K562 (cell line): ENCODE measurements around the gene RAB21. TPM values are rescaled to one million over a fixed set of nuclear protein-coding genes. Genes with fewer than 3 reads are reported as not detected.

ENCODE experiments used
- ATAC-seq: fragments of 200-7000 bp; cut with Tn5 transposase; 3 replicates; pipeline ENCODE4 v1.9.1; 2020; ENCODE audit warnings: moderate library complexity
- BruUV-seq: library from RNA; stranded (reverse); fragments of 400-500 nt; replicated peaks from 2 replicates; lab custom pipeline; 2021; lab: Mats Ljungman, UMichigan
- CTCF ChIA-PET: fragments of 300-600 bp; formaldehyde crosslinking; extraction: SDS; loops from one replicate; lab custom pipeline; 2021; ENCODE audit warnings: low intra/inter-chr PET ratio; lab: Yijun Ruan, JAX
- POLR2A ChIA-PET: fragments of 300-600, 350-650 bp; sonication (Branson Sonifier 250); formaldehyde crosslinking; extraction: SDS; loops from one replicate; lab custom pipeline; 2021; ENCODE audit warnings: antibody characterized with exemption, inconsistent platforms; lab: Yijun Ruan, JAX
- DNase-seq, 4 experiments: peaks; one replicate each; pipeline versions ENCODE4 v3.0.0 to v3.0.0-alpha.2; 2011 to 2018; ENCODE audit warnings: low spot score in 3 of 4, mixed read lengths in 3 of 4; ENCODE audit errors: extremely low read depth in 1 of 4
- FAIRE-seq: peaks from 2 replicates; lab custom pipeline; 2011; peaks lifted over from hg19 to GRCh38; lab: Jason Lieb, UNC
- H2AFZ ChIP-seq: 2 replicates; pipeline ENCODE4 v1.6.0; 2011; ENCODE audit warnings: low read depth, low read length, control low read depth, inconsistent platforms
- H3K27ac ChIP-seq: fragments of 200-600 bp; 3 replicates; pipeline ENCODE4 v1.8.0; 2011; ENCODE audit warnings: low read depth, mild to moderate bottlenecking, control low read depth, inconsistent platforms, low read length, moderate library complexity, mixed read lengths; ENCODE audit errors: extremely low read depth
- H3K27me3 ChIP-seq, 2 experiments: fragments of 300-600 bp in 1 of 2; 2 replicates in 1 of 2; 3 replicates in 1 of 2; pipeline versions ENCODE4 v1.6.0 to v1.8.0; 2011; ENCODE audit warnings: inconsistent platforms in 2 of 2, low read length in 2 of 2, mild to moderate bottlenecking in 1 of 2, mixed read lengths in 1 of 2, moderate library complexity in 1 of 2; ENCODE audit not compliant: control insufficient read depth in 2 of 2, insufficient read depth in 2 of 2
- H3K36me3 ChIP-seq: fragments of 300-600 bp; 3 replicates; pipeline ENCODE4 v1.8.0; 2011; ENCODE audit warnings: mild to moderate bottlenecking, low read length, inconsistent platforms; ENCODE audit not compliant: control insufficient read depth, insufficient read depth
- H3K4me1 ChIP-seq, 2 experiments: fragments of 200-600 bp in 1 of 2; replicated peaks in 1 of 2; 2 replicates in 1 of 2; 3 replicates in 1 of 2; pipeline versions ENCODE4 v1.5.1 to v1.8.0; 2011; ENCODE audit warnings: inconsistent platforms in 2 of 2, low read length in 2 of 2, mild to moderate bottlenecking in 1 of 2, mixed read lengths in 1 of 2, moderate library complexity in 1 of 2; ENCODE audit not compliant: control insufficient read depth in 2 of 2, insufficient read depth in 2 of 2
- H3K4me2 ChIP-seq: 2 replicates; pipeline ENCODE4 v1.6.1; 2011; ENCODE audit warnings: low read length, control low read depth, inconsistent platforms, mixed read lengths; ENCODE audit not compliant: insufficient read depth
- H3K4me3 ChIP-seq: fragments of 200-600 bp; sonication (generic), shearing (Covaris generic); 2 replicates; pipeline ENCODE4 v1.5.1; 2016; ENCODE audit warnings: control low read depth, inconsistent platforms
- H3K79me2 ChIP-seq: fragments of 200-600 bp; 3 replicates; pipeline ENCODE4 v1.8.0; 2011; ENCODE audit warnings: low read length, inconsistent platforms; ENCODE audit not compliant: control insufficient read depth, insufficient read depth
- H3K9ac ChIP-seq, 2 experiments: 2 replicates each; pipeline versions ENCODE4 v1.6.0 to v1.6.1; 2011; ENCODE audit warnings: low read depth in 2 of 2, low read length in 2 of 2, control low read depth in 1 of 2, inconsistent platforms in 1 of 2, mild to moderate bottlenecking in 1 of 2, mixed read lengths in 1 of 2; ENCODE audit not compliant: insufficient read depth in 1 of 2
- H3K9me1 ChIP-seq: one replicate; pipeline ENCODE4 v1.6.0; 2011; ENCODE audit warnings: inconsistent platforms, mild to moderate bottlenecking, low read length, moderate library complexity; ENCODE audit not compliant: control insufficient read depth, insufficient read depth
- H3K9me3 ChIP-seq: replicated peaks from 2 replicates; pipeline ENCODE4 v1.5.1; 2011; ENCODE audit warnings: low read depth, low read length, inconsistent platforms; ENCODE audit not compliant: control insufficient read depth, insufficient read depth
- H4K20me1 ChIP-seq: replicated peaks from 2 replicates; pipeline ENCODE4 v1.6.1; 2011; ENCODE audit warnings: low read length, inconsistent platforms, mixed read lengths; ENCODE audit not compliant: control insufficient read depth, insufficient read depth
- ARID2 ChIP-seq: fragments of 450-650 bp; IDR thresholded peaks from 2 replicates; pipeline ENCODE4 v1.6.1; 2017; ENCODE audit warnings: antibody characterized with exemption, mild to moderate bottlenecking
- ELF4 ChIP-seq: fragments of 450-650 bp; formaldehyde crosslinking; IDR thresholded peaks from 2 replicates; pipeline ENCODE4 v1.4.0; 2022; ENCODE audit warnings: missing genetic modification characterization
- ETV5 ChIP-seq: sonication (generic); formaldehyde crosslinking; IDR thresholded peaks from 2 replicates; pipeline ENCODE4 v1.4.0; 2020; ENCODE audit warnings: low read depth, mild to moderate bottlenecking, missing genetic modification reagents
- EWSR1 ChIP-seq: fragments of 450-650 bp; IDR thresholded peaks from 2 replicates; pipeline ENCODE4 v1.6.1; 2018; ENCODE audit warnings: borderline replicate concordance, mild to moderate bottlenecking, low read depth, moderate library complexity; ENCODE audit not compliant: partially characterized antibody
- HNRNPK ChIP-seq: fragments of 200-400 bp; formaldehyde crosslinking; IDR thresholded peaks from one replicate; pipeline ENCODE4 v1.6.1; 2018; ENCODE audit warnings: mild to moderate bottlenecking, low read depth, low read length; ENCODE audit not compliant: poor library complexity, severe bottlenecking
- MEF2A ChIP-seq: IDR thresholded peaks from 2 replicates; pipeline ENCODE4 v1.6.1; 2011; ENCODE audit warnings: low read depth, mild to moderate bottlenecking, low read length, moderate library complexity; ENCODE audit not compliant: control insufficient read depth
- PPARD ChIP-seq: fragments of 250-450 bp; sonication (Bioruptor Pico); IDR thresholded peaks from 2 replicates; pipeline ENCODE4 v1.8.0; 2022; ENCODE audit warnings: inconsistent platforms, mild to moderate bottlenecking, moderate library complexity
- WGBS: fragments of 100-300 bp; shearing (Covaris generic); methylation state at CpG from one replicate; pipeline ENCODE4 v1.1.6; 2016; ENCODE audit warnings: low coverage, mixed read lengths; ENCODE audit not compliant: insufficient coverage; ENCODE audit errors: missing lambda C conversion rate; 5-methylcytosine and 5-hydroxymethylcytosine counted together
- in situ Hi-C: fragments of 300-500 bp; cut with MboI; formaldehyde crosslinking; loops from 4 replicates; pipeline ENCODE4 v1.15.0; 2018; ENCODE audit warnings: inconsistent platforms, mixed read lengths
- intact Hi-C: fragments of 100-400 bp; cut with micrococcal nuclease; formaldehyde crosslinking; loops from 2 replicates; pipeline ENCODE4 v1.14.2; 2022
- polyA plus RNA-seq, 8 experiments: library from polyadenylated mRNA; depleted of rRNA in 4 of 8; stranded (reverse) in 5 of 8; unstranded in 3 of 8; fragments of >200 nt; fragmentation: Nextera tagmentation in 2 of 8; fragmentation: Illumina TruSeq in 1 of 8; extraction: Ambion mirVana in 2 of 8; extraction: Trizol in 1 of 8; gene quantifications; 2 replicates each; pipeline versions ENCODE4 v1.2.1 to v1.2.3, GENCODE V29; 2011 to 2014; ENCODE audit warnings: inconsistent platforms in 1 of 8, missing spikeins in 1 of 8
- total RNA-seq, 7 experiments: library from RNA; depleted of rRNA in 6 of 7; stranded (reverse); fragments of >200 nt in 6 of 7; fragmentation: Illumina TruSeq in 2 of 7; extraction: Trizol in 2 of 7; gene quantifications; 2 replicates each; pipeline versions ENCODE4 v1.2.1 to v1.2.3, GENCODE V29; 2011 to 2021; ENCODE audit warnings: low replicate concordance in 1 of 7
- TF ChIP-seq, protein P1 (sequence below), 2 experiments: fragments of 450-650 bp in 1 of 2; sonication (generic) in 1 of 2; formaldehyde crosslinking in 1 of 2; IDR thresholded peaks; 2 replicates each; pipeline versions ENCODE4 v1.7.1 to v1.9.0; 2016 to 2022; ENCODE audit warnings: inconsistent platforms in 1 of 2, mild to moderate bottlenecking in 1 of 2, missing genetic modification reagents in 1 of 2
- TF ChIP-seq, protein P2 (sequence below): fragments of 450-650 bp; IDR thresholded peaks from 2 replicates; pipeline ENCODE4 v1.7.1; 2018; ENCODE audit warnings: mild to moderate bottlenecking, low read depth; ENCODE audit not compliant: partially characterized antibody

Gene RAB21
- total and polyA plus RNA-seq, 9 of the 15 experiments (the other 6 are each of a cell fraction or from before 2014, with no cell fraction given), result 5.3 to 45.6 (median 19.6) TPM

DNA sequence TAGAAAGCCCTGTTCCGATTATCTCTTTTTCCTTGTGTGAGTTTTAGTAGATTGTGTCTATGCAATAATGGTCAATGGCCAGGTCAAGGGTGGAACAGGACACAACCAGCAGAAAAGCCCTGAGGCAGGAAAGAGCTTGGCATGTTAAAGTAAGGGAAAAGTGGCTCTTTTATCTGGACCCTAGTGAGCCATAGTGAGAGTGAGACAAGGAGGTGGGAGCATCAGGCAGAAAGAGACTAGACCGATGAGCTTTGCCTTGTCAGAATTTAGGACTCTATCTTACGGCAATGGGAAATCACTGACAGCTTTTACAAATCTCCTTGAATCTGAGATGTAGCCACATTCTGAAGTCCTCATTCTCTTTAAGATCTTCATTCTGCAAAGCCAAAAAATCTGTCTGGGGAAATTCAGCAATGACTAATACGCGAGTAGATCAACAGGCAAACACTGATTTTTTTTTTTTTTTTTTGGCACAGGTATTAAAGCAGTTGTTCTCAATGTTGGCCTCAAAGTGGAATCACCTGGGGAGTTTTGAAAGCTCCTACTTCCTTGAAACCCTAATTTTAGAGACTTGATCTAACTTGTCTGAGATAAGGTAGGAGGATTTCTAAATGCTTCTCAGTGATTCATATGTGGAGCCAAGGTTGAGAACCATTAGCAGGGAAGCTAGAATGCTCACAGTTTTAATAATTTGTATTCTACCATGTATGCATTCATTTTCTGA is 34.9 kb upstream of the RAB21 start:
- POLR2A ChIA-PET, result interaction anchor here (0.6 to 1.0 kb wide), 2 partner anchors 14 to 27 kb away, joined by 3 to 4 read pairs; no protein-coding TSS in a partner anchor
- H3K79me2 ChIP-seq, result no peaks in the 10 kb centered on the region
- H3K27ac ChIP-seq, result no peak overlapping the region
- no peaks in the 10 kb centered on the region for H3K9me3 ChIP-seq
- no peaks in the 10 kb centered on the region for H3K36me3 ChIP-seq
- no peak overlapping the region for H3K4me2 ChIP-seq
- no peak overlapping the region for H3K9ac ChIP-seq
- WGBS, result 77% methylated on average over 5 of the region's 5 CpGs
- H3K4me1 ChIP-seq, result peaks cover 0 to 9% of the 10 kb centered on the region in 2 experiments; a peak in 2 of 5 replicates
- BruUV-seq, result no TSS peak
- intact Hi-C loops (no loop called here), in situ Hi-C loops (no loop called here)
- no peaks in the 10 kb centered on the region for H3K27me3 ChIP-seq
- H3K9me1 ChIP-seq, result no peaks in the 10 kb centered on the region
- no peak for ATAC-seq
- no peak overlapping the region for H2AFZ ChIP-seq
- no peak overlapping the region for H3K4me3 ChIP-seq
- FAIRE-seq, result no peak
- DNase-seq, result no peak
- H4K20me1 ChIP-seq, result no peaks in the 10 kb centered on the region
- CTCF ChIA-PET, result no interaction called here
- TF ChIP-seq ARID2, result no peak
- no peak for TF ChIP-seq HNRNPK
- no peak for TF ChIP-seq PPARD (CRISPR knock-in tag)
- TF ChIP-seq, protein P1, sequence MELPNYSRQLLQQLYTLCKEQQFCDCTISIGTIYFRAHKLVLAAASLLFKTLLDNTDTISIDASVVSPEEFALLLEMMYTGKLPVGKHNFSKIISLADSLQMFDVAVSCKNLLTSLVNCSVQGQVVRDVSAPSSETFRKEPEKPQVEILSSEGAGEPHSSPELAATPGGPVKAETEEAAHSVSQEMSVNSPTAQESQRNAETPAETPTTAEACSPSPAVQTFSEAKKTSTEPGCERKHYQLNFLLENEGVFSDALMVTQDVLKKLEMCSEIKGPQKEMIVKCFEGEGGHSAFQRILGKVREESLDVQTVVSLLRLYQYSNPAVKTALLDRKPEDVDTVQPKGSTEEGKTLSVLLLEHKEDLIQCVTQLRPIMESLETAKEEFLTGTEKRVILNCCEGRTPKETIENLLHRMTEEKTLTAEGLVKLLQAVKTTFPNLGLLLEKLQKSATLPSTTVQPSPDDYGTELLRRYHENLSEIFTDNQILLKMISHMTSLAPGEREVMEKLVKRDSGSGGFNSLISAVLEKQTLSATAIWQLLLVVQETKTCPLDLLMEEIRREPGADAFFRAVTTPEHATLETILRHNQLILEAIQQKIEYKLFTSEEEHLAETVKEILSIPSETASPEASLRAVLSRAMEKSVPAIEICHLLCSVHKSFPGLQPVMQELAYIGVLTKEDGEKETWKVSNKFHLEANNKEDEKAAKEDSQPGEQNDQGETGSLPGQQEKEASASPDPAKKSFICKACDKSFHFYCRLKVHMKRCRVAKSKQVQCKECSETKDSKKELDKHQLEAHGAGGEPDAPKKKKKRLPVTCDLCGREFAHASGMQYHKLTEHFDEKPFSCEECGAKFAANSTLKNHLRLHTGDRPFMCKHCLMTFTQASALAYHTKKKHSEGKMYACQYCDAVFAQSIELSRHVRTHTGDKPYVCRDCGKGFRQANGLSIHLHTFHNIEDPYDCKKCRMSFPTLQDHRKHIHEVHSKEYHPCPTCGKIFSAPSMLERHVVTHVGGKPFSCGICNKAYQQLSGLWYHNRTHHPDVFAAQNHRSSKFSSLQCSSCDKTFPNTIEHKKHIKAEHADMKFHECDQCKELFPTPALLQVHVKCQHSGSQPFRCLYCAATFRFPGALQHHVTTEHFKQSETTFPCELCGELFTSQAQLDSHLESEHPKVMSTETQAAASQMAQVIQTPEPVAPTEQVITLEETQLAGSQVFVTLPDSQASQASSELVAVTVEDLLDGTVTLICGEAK (IDR thresholded peaks at IDR 0.05), result no peak
- TF ChIP-seq, protein P1 (CRISPR knock-in tag; IDR thresholded peaks at IDR 0.05), result no peak
- TF ChIP-seq ETV5 (CRISPR knock-in tag), result no peak
- TF ChIP-seq, protein P2, sequence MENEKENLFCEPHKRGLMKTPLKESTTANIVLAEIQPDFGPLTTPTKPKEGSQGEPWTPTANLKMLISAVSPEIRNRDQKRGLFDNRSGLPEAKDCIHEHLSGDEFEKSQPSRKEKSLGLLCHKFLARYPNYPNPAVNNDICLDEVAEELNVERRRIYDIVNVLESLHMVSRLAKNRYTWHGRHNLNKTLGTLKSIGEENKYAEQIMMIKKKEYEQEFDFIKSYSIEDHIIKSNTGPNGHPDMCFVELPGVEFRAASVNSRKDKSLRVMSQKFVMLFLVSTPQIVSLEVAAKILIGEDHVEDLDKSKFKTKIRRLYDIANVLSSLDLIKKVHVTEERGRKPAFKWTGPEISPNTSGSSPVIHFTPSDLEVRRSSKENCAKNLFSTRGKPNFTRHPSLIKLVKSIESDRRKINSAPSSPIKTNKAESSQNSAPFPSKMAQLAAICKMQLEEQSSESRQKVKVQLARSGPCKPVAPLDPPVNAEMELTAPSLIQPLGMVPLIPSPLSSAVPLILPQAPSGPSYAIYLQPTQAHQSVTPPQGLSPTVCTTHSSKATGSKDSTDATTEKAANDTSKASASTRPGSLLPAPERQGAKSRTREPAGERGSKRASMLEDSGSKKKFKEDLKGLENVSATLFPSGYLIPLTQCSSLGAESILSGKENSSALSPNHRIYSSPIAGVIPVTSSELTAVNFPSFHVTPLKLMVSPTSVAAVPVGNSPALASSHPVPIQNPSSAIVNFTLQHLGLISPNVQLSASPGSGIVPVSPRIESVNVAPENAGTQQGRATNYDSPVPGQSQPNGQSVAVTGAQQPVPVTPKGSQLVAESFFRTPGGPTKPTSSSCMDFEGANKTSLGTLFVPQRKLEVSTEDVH, result no peak
- no peak for TF ChIP-seq EWSR1
- TF ChIP-seq ELF4 (CRISPR knock-in tag), result no peak
- no peak for TF ChIP-seq MEF2A
